ENCODE data around the gene PTPRC.

PTPRC gene

DNA sequence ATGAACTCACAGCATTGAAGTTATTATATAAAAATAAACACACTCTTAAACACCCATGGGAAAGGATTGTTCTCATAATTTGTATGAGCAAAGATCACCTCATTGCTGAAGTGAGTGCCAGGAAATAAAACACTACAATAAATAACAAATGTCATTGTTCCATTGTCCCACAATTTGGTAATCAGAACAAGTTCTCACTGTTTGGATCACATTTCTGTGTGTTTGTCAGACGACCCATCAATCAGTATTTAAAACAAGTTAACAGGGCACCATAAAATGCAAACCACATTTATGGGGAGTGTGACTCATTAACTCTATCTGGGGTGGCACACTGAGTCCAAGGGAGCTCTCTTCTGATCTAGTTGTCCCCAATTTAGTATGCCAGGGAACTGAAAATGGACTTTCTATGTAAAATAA lies 124.5 kb downstream of the PTPRC start:
- no peak for DNase-seq

- no peak for DNase-seq
Observed at GRCh38 chr1:198764748-198765147, 125.9 kb downstream of the PTPRC start.

DNA sequence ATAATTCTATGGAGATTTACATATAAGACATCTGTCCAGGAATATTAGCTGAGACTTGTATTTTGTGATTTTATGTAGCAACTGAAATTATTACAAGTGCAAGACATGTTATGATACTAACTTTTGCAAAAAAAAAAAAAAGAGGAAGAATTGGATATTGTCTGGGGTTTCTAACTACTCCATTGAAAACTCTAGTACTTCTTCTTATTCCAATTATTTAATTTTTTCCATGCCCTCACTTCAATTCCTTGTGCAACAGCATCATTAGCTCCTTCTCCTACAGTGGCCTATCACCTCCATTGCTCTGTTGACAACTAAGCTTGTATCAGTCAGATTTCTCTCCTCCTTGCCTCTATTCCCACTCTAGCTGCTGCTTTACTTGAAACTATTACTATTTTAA lies 126.6 kb downstream of the PTPRC start:
- DNase-seq = no peak

DNA sequence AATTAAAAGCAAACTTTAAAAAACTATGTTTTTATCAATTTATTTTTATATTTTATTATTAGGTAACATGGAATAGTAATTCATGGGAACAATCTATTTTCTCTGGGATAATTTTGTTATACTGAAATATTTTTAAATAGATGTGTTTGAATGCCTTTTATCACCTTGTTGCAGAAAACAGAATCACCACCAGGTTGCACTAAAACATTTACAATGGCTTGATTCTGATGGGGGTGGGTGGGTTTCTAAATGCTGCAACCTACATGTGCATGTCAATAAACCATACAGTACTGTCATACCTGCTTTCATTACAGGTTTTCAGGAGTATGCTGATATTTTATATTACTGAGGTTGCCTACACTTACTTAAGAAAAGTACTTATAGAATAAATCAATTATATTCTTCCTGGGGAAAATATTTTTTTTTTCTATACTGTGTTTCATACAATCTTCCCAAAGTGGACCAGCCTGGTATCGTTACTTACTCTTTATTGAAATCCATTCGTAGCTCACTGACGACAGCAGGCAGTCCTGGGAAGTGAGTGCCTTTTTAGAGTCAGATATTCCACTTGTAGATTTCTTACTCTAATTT lies 132.8 kb downstream of the PTPRC start:
- peak; percentile 55 for DNase-seq

GRCh38 chr1:198772626-198773025 lies 133.8 kb downstream of the PTPRC start:
- DNase-seq = no peak

DNA sequence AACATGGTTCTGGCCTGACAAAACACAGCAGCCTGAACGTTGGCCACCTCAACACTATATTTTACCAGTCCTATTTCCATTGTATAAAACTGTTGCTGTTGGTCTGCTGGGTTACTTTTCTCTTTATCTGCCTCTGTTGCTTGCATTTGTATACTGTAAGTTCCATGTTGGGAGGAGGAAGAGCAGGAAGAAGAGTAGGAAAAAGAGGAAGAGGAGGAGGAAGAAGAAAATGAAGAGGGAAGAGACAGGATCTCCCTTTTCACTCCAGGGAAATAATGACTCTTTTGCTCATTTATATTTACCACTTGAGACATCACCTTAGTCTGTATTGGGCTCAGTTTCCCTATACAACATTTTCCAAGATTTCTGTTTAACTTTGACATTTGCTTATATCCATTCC lies 134.2 kb downstream of the PTPRC start:
- DNase-seq = no peak

DNA sequence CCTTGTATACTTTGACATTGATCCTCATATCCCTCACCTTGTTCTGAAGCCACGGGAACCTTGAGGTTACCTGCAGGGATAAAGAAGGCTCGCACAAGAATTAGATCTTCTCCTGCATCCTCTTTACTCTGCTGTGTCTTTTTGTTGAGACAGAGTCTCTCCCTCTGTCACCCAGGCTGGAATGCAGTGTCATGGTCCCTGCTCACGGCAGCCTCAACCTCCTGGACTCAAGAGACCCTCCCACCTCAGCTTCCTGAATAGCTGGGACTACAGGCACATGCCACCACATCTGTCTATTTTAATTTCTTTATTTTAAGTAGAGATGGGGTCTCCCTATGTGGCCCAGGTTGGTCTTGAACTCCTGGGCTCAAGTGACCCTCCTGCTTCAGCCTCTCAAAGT lies 134.7 kb downstream of the PTPRC start:
- no peak for DNase-seq

GRCh38 chr1:198774421-198774820 lies 135.6 kb downstream of the PTPRC start:
- DNase-seq = no peak

GRCh38 chr1:198775606-198776005 lies 136.8 kb downstream of the PTPRC start:
- peak; percentile 17 for DNase-seq

DNA sequence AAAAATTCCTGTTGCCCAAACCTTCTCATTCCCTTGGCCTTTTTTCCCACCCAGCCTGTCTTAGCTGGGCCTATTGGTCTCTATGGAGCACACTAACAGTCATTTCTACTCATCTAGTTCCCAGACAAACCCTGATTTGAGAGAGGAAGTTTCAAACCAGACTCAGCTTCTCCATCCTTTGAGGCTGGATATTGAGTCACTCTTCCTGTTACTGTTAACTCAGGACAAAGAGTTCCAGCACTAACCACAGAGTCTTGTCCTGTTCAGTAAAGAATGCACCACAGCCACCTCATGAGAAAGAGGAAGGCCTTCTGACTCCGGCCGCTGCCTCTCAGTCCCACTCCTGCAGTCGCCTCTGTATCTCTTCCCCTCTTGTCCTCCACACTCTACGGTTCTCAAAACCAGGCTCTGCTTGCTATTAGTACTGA lies 137.8 kb downstream of the PTPRC start:
- DNase-seq = peak; percentile 91

DNA sequence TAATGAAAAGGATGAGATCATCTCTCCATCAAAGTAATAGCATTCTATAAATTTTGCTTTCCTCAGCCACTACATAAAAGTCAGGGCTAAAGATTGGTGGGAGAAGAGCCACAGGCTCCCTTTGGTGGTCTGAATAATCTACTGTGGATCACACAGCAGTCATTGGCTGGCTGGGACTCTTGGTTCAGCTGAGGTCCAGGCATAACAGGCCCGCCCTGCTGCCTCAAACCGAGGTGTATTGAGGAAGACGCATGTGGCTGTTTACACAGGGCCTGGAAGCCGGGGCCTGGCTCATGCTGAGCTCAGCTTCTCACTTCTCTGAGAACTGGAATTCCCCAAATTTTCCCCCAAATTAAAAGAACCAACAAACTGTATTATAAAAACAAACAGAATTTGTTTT lies 139.2 kb downstream of the PTPRC start:
- DNase-seq = no peak

DNA sequence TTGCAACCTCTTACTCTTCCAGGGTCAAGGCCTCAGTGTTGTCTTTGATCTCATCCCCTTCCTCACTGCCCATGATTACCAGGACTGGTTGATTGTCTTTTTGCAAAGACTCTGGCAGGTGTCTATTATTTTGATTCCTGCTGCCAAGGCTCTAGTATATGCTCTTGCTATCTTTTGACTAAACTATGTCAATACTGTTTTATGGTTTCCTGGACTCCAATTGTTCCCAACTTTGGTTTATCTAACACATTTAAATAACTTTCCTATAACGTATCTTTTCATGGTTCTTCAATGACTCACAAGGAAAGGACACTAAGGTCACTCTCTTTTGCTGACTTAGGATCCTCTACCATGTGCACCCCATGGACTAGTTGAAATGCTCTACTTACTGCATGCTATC lies 141.5 kb downstream of the PTPRC start:
- no peak for DNase-seq

DNA sequence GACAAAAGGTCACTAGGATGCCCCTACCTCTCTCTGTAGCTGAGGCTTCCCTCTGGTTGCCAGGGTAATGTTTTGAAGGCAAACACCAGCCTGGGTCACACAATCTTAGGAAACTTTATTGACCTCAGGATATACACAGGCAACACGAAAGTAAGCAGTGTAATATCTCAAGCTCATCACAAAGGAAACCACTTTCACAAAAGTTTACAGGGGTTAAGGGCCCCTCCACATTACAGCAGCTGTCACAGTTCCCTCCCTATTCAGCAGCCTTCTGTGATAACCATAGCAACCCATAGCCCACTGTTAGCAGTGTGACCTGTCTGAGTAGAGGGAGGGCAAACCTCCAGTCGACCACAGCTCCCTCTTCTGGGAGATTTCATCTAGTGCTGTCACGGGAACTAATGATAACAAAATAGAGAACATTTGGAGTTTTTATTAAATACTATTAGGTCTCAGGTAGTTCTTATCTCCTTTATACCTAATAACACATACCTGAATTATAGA lies 149.8 kb downstream of the PTPRC start:
- DNase-seq = no peak

DNA sequence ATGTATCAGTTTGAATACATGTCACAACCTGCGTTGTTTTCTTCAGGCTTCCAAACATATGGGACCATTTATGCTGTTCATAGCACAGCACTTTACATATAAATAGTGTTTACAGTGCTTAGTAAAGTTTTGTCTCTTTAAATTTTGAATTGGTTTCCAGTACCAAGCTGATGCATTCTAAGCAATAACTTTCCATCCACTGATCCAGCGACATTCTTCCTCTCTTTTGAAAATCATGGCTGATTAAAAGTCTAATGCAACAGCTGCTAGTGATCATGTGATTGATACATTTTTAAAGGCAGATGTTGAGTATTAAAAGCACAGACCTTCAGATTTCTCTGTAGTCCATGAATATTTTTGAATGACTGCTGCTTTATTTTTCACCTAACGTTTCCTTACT lies 154.9 kb downstream of the PTPRC start:
- no peak for DNase-seq

DNA sequence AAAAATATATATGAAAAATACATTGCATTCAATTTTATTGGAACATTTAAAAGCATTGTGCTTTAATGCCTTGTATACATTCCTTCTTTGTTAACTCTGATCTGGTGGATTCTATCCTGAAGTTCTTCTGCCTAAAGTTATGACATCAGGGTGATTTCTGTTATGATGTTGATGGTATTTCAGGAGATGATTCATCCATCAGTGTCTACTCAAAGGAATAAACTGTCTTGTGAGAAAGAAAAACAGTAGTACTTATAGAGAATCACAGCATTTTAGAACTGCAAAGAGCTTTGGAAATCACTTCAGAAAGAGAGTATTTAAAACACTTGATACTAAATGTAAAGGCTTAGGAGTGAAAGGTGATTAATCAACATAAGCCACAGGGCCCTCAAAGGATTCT lies 155.7 kb downstream of the PTPRC start:
- DNase-seq = peak; percentile 67

DNA sequence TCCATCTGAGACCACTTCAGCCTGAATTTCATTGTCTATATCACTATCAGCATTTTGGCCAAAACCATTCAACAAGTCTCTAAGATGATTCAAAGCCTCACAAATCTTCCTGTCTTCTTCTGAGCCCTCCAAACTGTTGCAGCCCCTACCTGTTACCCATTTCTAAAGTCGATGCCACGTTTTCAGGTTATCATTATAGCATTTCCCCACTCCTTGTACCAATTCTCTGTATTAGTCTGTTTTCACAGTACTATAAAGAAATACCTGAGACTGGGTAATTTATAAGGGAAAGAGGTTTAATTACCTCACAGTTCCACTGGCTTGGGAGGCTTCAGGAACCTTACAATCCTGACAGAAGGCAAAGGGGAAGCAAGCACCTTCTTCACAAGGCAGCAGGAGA lies 158.8 kb downstream of the PTPRC start:
- no peak for DNase-seq

DNA sequence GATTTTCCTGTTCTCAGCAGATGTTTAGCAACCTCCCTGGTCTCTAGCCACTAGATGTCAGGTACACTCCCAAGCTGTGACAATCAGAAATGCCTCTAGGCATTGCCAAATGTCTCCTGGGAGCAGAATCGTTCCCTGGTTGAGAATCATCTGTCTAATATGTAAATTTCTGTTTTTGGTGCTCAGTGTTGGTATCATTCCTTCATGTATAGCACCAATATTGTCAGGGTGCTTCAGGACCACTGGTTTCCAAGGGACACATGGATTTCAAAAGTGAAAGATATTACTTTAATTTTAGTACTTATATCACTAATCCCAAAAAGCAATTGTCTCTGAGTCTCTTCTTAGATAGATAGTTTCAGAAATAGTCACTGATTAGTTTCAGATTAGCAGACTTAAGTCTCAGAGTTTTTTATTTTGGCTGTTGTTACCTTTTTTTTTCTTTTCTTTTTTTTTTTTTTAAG lies 160.1 kb downstream of the PTPRC start:
- DNase-seq = no peak

GRCh38 chr1:198805498-198806151 lies 166.8 kb downstream of the PTPRC start:
- no peak for DNase-seq

- DNase-seq = no peak
Observed at GRCh38 chr1:198806861-198807260, 168.0 kb downstream of the PTPRC start.
